ENCODE data around the gene HOXD11. TPM values are rescaled to one million over a fixed set of nuclear protein-coding genes. Genes with fewer than 3 reads are reported as not detected.

Gene HOXD11
- total and polyA plus RNA-seq, 11 donors = not detected

- ATAC-seq (no peak), DNase-seq (peak in 1 of 5 donors; percentile 3)
- Histone ChIP-seq H3K36me3 (no peaks in the 10 kb centered on the region), H3K9me3 (no peaks in the 10 kb centered on the region), H3K27me3 (peaks cover 88 to 99% (median 96%) of the 10 kb centered on the region in 9 donors), H3K4me3 (peak overlapping the region in 2 of 12 donors; percentile 4 to 5), H3K4me1 (peaks cover 0 to 50% (median 9%) of the 10 kb centered on the region in 12 donors), H3K27ac (peak overlapping the region in 1 of 12 donors; percentile 90)
- TF ChIP-seq POLR2A (IDR thresholded peaks at IDR 0.05) = no peak
- no peak for TF ChIP-seq CTCF (IDR thresholded peaks at IDR 0.05)
- WGBS, 4 donors = 3 to 7% (median 5%) methylated on average over 17 of the region's 17 CpGs
- intact Hi-C loops (cut with DNase I) = no loop called here
These were observed 3.3 kb upstream of the HOXD11 start for GRCh38 chr2:176103742-176104315.

- H3K27me3 ChIP-seq = peaks cover 87 to 99% (median 96%) of the 10 kb centered on the region in 9 donors
- H3K4me3 ChIP-seq = peak overlapping the region in 2 of 12 donors; percentile 4 to 11
- intact Hi-C loops (cut with DNase I) = no loop called here
- H3K4me1 ChIP-seq = peaks cover 0 to 55% (median 10%) of the 10 kb centered on the region in 12 donors
- DNase-seq (peak in 1 of 5 donors; percentile 15), ATAC-seq (no peak)
- H3K9me3 ChIP-seq = no peaks in the 10 kb centered on the region
- H3K36me3 ChIP-seq = no peaks in the 10 kb centered on the region
- WGBS, 4 donors = 2 to 4% (median 2%) methylated on average over 50 to 56 of the region's 56 CpGs
- H3K27ac ChIP-seq = peak overlapping the region in 1 of 12 donors; percentile 90
- TF ChIP-seq POLR2A (IDR thresholded peaks at IDR 0.05) (no peak), CTCF (IDR thresholded peaks at IDR 0.05) (no peak)
These were observed 2.6 kb upstream of the HOXD11 start for GRCh38 chr2:176104316-176105077.

- Histone ChIP-seq H3K27me3 (peaks cover 88 to 99% (median 96%) of the 10 kb centered on the region in 9 donors), H3K27ac (peak overlapping the region in 1 of 12 donors; percentile 90), H3K4me1 (peaks cover 0 to 48% (median 10%) of the 10 kb centered on the region in 12 donors), H3K36me3 (no peaks in the 10 kb centered on the region), H3K9me3 (no peaks in the 10 kb centered on the region), H3K4me3 (peak overlapping the region in 1 of 12 donors; percentile 11)
- 4 to 7% (median 5%) methylated on average over 24 to 25 of the region's 25 CpGs for WGBS, 4 donors
- intact Hi-C loops (cut with DNase I) = no loop called here
- DNase-seq = peak in 1 of 5 donors; percentile 7
- ATAC-seq = no peak
- TF ChIP-seq POLR2A (IDR thresholded peaks at IDR 0.05) = no peak
- TF ChIP-seq CTCF (IDR thresholded peaks at IDR 0.05) = no peak
These were observed 1.9 kb upstream of the HOXD11 start for GRCh38 chr2:176105078-176105729.

Data from heart left ventricle (tissue), 16 donors.